ENCODE results near the gene LMBR1.

DNA sequence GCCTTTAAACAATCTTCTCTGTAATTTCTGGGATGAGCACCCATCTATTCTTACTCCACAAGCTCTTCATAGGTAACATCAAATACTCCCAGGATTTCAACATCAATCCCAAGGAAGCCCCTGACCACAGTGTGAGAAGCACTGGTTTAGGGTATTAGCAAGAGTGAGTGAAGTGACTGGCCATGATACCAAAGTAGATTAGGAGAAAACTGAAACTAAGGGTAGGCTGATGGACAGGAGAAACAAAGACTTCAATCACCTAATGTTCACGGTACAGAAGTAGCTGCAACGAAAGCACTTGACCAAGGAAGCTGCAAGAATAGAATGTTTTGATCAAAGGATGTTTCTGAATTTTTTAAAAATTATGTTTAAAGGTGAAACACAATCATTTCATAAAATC is 49.8 kb downstream of the LMBR1 start:
- TF ChIP-seq POLR2A (IDR thresholded peaks at IDR 0.05) (no peak), CTCF (IDR thresholded peaks at IDR 0.05) (no peak)
